H1 (cell line): ENCODE measurements around the gene PTPRG. TPM values are rescaled to one million over a fixed set of nuclear protein-coding genes. Genes with fewer than 3 reads are reported as not detected.

Source experiments
- CTBP2 ChIP-seq: IDR thresholded peaks from 2 replicates; pipeline ENCODE4 v1.7.0; 2011; ENCODE audit warnings: borderline replicate concordance, mild to moderate bottlenecking, moderate library complexity, mixed read lengths, low read length; ENCODE audit not compliant: insufficient read depth, insufficient read length
- FOSL1 ChIP-seq: IDR thresholded peaks from 2 replicates; pipeline ENCODE4 v1.6.1; 2011; ENCODE audit warnings: mild to moderate bottlenecking, low read depth, low read length, moderate library complexity; ENCODE audit not compliant: insufficient read depth
- GTF2F1 ChIP-seq: IDR thresholded peaks from 2 replicates; pipeline ENCODE4 v1.6.1; 2012; ENCODE audit warnings: low read depth, low read length, improper control_type of control experiment, borderline replicate concordance
- HDAC6 ChIP-seq: IDR thresholded peaks from one replicate; pipeline ENCODE4 v1.7.1; 2012; ENCODE audit warnings: low read depth, mild to moderate bottlenecking, inconsistent platforms, low read length, moderate library complexity
- JUN ChIP-seq: IDR thresholded peaks from 2 replicates; pipeline ENCODE4 v1.6.1; 2011; ENCODE audit warnings: low read depth, mild to moderate bottlenecking, improper control_type of control experiment, low read length
- POLR2A ChIP-seq, 2 experiments: IDR thresholded peaks; 1 replicate in 1 of 2; 2 replicates in 1 of 2; pipeline ENCODE4 v1.6.1; 2011; ENCODE audit warnings: low read depth in 2 of 2, low read length in 2 of 2, mild to moderate bottlenecking in 2 of 2; ENCODE audit errors: control extremely low read depth in 1 of 2
- POLR2AphosphoS5 ChIP-seq: IDR thresholded peaks from 2 replicates; pipeline ENCODE4 v1.6.1; 2011; ENCODE audit warnings: low read depth, low read length
- SUZ12 ChIP-seq: fragments of 200-600 bp; sonication (generic); IDR thresholded peaks from 2 replicates; pipeline ENCODE4 v1.6.1; 2012; ENCODE audit warnings: mild to moderate bottlenecking, inconsistent platforms, low read length, moderate library complexity, mixed read lengths
- YY1 ChIP-seq: IDR thresholded peaks from 2 replicates; pipeline ENCODE4 v1.6.1; 2011; ENCODE audit warnings: low read depth, mild to moderate bottlenecking, low read length
- polyA plus RNA-seq, 7 experiments: library from polyadenylated mRNA; depleted of rRNA in 3 of 7; stranded (reverse) in 5 of 7; unstranded in 2 of 7; fragments of >200 nt in 5 of 7; fragments of 200-250 nt in 2 of 7; gene quantifications; 1 replicate in 5 of 7; 2 replicates in 1 of 7; 4 replicates in 1 of 7; pipeline versions ENCODE4 v1.2.1 to v1.2.3, GENCODE V29; 2011 to 2013; ENCODE audit warnings: missing spikeins in 2 of 7, mixed read lengths in 2 of 7
- total RNA-seq: library from RNA; stranded (reverse); fragmentation: NEBNext Ultra II Directional; extraction: Animal tissue kit (Norgen Biotek cat#: 25700); gene quantifications from 2 replicates; pipeline ENCODE4 v1.2.1, GENCODE V29; 2021

Gene PTPRG
- total and polyA plus RNA-seq, 2 of the 8 experiments (the other 6 are each of a cell fraction or from before 2014, with no cell fraction given) = 23.3 to 96.2 TPM

DNA sequence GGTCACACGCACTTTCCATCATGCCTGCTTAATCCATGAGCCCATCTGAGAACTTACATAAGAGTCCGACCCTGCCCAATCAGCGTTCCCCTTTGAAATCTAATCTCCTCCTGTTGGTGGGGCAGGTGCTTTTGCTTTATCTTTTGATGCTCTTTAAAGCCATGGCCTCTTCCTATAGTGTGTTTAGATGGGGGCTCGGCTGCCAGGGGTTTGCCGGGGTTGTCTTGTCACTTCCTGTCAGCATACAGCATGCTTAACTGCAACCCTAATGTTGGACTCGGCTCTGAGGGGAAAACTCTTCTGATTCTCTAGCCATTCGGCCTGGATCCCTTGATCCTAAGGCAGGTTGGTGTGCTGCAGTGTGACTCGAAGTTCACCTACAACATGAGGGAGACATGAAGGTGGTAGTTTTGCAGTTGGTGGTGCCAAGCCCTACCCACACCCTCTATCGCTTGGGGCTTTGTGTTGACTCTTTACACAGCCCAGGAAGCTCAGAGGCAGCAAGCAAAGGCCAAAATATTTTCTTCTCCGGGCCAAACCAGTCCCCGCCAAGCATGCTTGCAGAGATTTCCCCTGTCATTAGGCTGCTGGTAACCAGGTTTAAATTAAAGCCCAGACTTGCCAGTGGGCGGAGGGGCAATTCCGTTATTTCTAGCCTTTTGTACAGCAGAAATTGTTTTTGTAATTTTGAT lies 593.2 kb downstream of the PTPRG start (continued):
- no peak for TF ChIP-seq YY1
- no peak for TF ChIP-seq JUN
- TF ChIP-seq CTBP2 = no peak
- TF ChIP-seq GTF2F1 = no peak
- no peak for TF ChIP-seq SUZ12
- TF ChIP-seq POLR2AphosphoS5 = no peak
- no peak for TF ChIP-seq HDAC6
- no peak for TF ChIP-seq POLR2A (IDR thresholded peaks at IDR 0.05; ENCODE audit: control extremely low read depth in 1 of 2, low read depth in 2 of 2, low read length in 2 of 2)
- no peak for TF ChIP-seq FOSL1
- TF ChIP-seq, all 59 proteins: peak for 0
